Small intestine (tissue), 7 donors: ENCODE results near the gene MFSD6L. TPM values are rescaled to one million over a fixed set of nuclear protein-coding genes. Genes with fewer than 3 reads are reported as not detected.

Experiments
- DNase-seq, 2 donors: peaks; one replicate each; pipeline versions ENCODE4 v3.0.0 to v3.0.0-alpha.2; 2013
- FAIRE-seq: peaks from 2 replicates; lab custom pipeline; 2012; peaks lifted over from hg19 to GRCh38; lab: Jason Lieb, UNC
- H3K27ac ChIP-seq, 3 donors: one replicate each; pipeline ENCODE4 v1.5.1; 2013; ENCODE audit warnings: low read length in 2 of 3, mild to moderate bottlenecking in 2 of 3, control low read depth in 1 of 3, inconsistent platforms in 1 of 3, low read depth in 1 of 3, moderate library complexity in 1 of 3
- H3K27me3 ChIP-seq, 3 donors: one replicate each; pipeline ENCODE4 v1.6.1; 2013; ENCODE audit warnings: low read length in 3 of 3, inconsistent platforms in 1 of 3; ENCODE audit not compliant: control insufficient read depth in 3 of 3, insufficient read depth in 3 of 3
- H3K36me3 ChIP-seq, 3 donors: one replicate each; pipeline ENCODE4 v1.6.1; 2013; ENCODE audit warnings: low read length in 3 of 3, inconsistent platforms in 1 of 3, low read depth in 1 of 3, mild to moderate bottlenecking in 1 of 3, moderate library complexity in 1 of 3; ENCODE audit not compliant: control insufficient read depth in 3 of 3, insufficient read depth in 2 of 3
- H3K4me1 ChIP-seq, 3 donors: one replicate each; pipeline ENCODE4 v1.6.1; 2013; ENCODE audit warnings: low read length in 2 of 3, inconsistent platforms in 1 of 3, low read depth in 1 of 3, mild to moderate bottlenecking in 1 of 3, moderate library complexity in 1 of 3; ENCODE audit not compliant: control insufficient read depth in 3 of 3, insufficient read depth in 2 of 3
- H3K4me3 ChIP-seq, 3 donors: one replicate each; pipeline ENCODE4 v1.5.1; 2013; ENCODE audit warnings: low read length in 3 of 3, control low read depth in 1 of 3, inconsistent platforms in 1 of 3, low read depth in 1 of 3, mild to moderate bottlenecking in 1 of 3, moderate library complexity in 1 of 3
- H3K9me3 ChIP-seq, 2 donors: one replicate each; pipeline ENCODE4 v1.6.1; 2013; ENCODE audit warnings: low read depth in 1 of 2, low read length in 1 of 2; ENCODE audit not compliant: control insufficient read depth in 2 of 2, insufficient read depth in 1 of 2
- WGBS, 3 donors: extraction: QIAGEN DNeasy Blood & Tissue Kit; methylation state at CpG; one replicate each; pipeline ENCODE4 v1.1.7; 2013; 5-methylcytosine and 5-hydroxymethylcytosine counted together
- polyA plus RNA-seq, 4 donors: library from polyadenylated mRNA; stranded (reverse) in 3 of 4; unstranded in 1 of 4; fragments of 200-250 nt in 3 of 4; fragments of 120-200 nt in 1 of 4; gene quantifications; one replicate each; pipeline versions ENCODE4 v1.2.1 to v1.2.3, GENCODE V29; 2013
- donor health status: healthy with polysubstance abuse.
- donor health status: control.
- donor health status: control.
- donor health status: Bipolar disorder and iron deficiency.
- donor health status: healthy.

Gene MFSD6L
- polyA plus RNA-seq, 4 donors: 0.81 to 10.8 (median 5.8) TPM; not detected in 1

- WGBS, 3 donors: 86 to 89% (median 87%) methylated on average over 4 of the region's 4 CpGs
- DNase-seq: no peak
- Histone ChIP-seq H3K9me3 (no peaks in the 10 kb centered on the region), H3K27me3 (no peaks in the 10 kb centered on the region), H3K27ac (no peak overlapping the region), H3K4me3 (no peak overlapping the region), H3K4me1 (no peaks in the 10 kb centered on the region), H3K36me3 (no peaks in the 10 kb centered on the region)
- no peak for FAIRE-seq
Observed at GRCh38 chr17:8781776-8782175, 17.4 kb downstream of the MFSD6L start.

- Histone ChIP-seq H3K4me1 (no peaks in the 10 kb centered on the region), H3K4me3 (no peak overlapping the region), H3K27ac (no peak overlapping the region), H3K9me3 (peaks cover 0 to 2% of the 10 kb centered on the region in 2 donors), H3K36me3 (no peaks in the 10 kb centered on the region), H3K27me3 (no peaks in the 10 kb centered on the region)
- FAIRE-seq (no peak), DNase-seq (no peak)
- 72 to 83% (median 79%) methylated on average over 1 of the region's 1 CpG for WGBS, 3 donors
Observed at GRCh38 chr17:8776881-8777280, 22.3 kb downstream of the MFSD6L start.

GRCh38 chr17:8776248-8776647 lies 22.9 kb downstream of the MFSD6L start:
- no peak for FAIRE-seq
- Histone ChIP-seq H3K27me3 (no peaks in the 10 kb centered on the region), H3K4me3 (no peak overlapping the region), H3K9me3 (peaks cover 0 to 2% of the 10 kb centered on the region in 2 donors), H3K36me3 (no peaks in the 10 kb centered on the region), H3K4me1 (no peaks in the 10 kb centered on the region), H3K27ac (no peak overlapping the region)
- no peak for DNase-seq

- Histone ChIP-seq H3K4me3 (no peak overlapping the region), H3K4me1 (no peaks in the 10 kb centered on the region), H3K9me3 (peaks cover 0 to 7% of the 10 kb centered on the region in 2 donors), H3K27me3 (no peaks in the 10 kb centered on the region), H3K27ac (no peak overlapping the region), H3K36me3 (no peaks in the 10 kb centered on the region)
- 86 to 100% (median 88%) methylated on average over 2 of the region's 2 CpGs for WGBS, 3 donors
- DNase-seq (no peak), FAIRE-seq (no peak)
Observed at GRCh38 chr17:8766731-8767130, 32.4 kb downstream of the MFSD6L start.

GRCh38 chr17:8762012-8762411 lies 37.2 kb downstream of the MFSD6L start:
- FAIRE-seq (no peak), DNase-seq (no peak)
- Histone ChIP-seq H3K27ac (no peak overlapping the region), H3K4me1 (no peaks in the 10 kb centered on the region), H3K9me3 (peaks cover 0 to 9% of the 10 kb centered on the region in 2 donors), H3K27me3 (peaks cover 0 to 2% (median 0%) of the 10 kb centered on the region in 3 donors), H3K36me3 (no peaks in the 10 kb centered on the region), H3K4me3 (no peak overlapping the region)
- 79 to 90% (median 82%) methylated on average over 8 of the region's 8 CpGs for WGBS, 3 donors

GRCh38 chr17:8758137-8758596 lies 41.0 kb downstream of the MFSD6L start, which contains the start of gene SPDYE4:
TSS of gene SPDYE4 (minus strand) at chr17:8758546. CDS start at chr17:8758382, 164 bp downstream.
- FAIRE-seq (no peak), DNase-seq (no peak)
- Histone ChIP-seq H3K9me3 (peaks cover 0 to 9% of the 10 kb centered on the region in 2 donors), H3K36me3 (no peaks in the 10 kb centered on the region), H3K27ac (no peak within 1 kb of the TSS), H3K4me3 (no peak within 1 kb of the TSS), H3K27me3 (peaks cover 0 to 12% (median 0%) of the 10 kb centered on the region in 3 donors), H3K4me1 (no peaks in the 10 kb centered on the region)
- WGBS, 3 donors: 89 to 92% (median 92%) methylated on average over 15 of the region's 15 CpGs

- peaks cover 0 to 14% (median 0%) of the 10 kb centered on the region in 3 donors for H3K27me3 ChIP-seq
- H3K36me3 ChIP-seq: no peaks in the 10 kb centered on the region
- H3K9me3 ChIP-seq: peaks cover 0 to 6% of the 10 kb centered on the region in 2 donors
- H3K4me1 ChIP-seq: no peaks in the 10 kb centered on the region
- DNase-seq: no peak
- no peak overlapping the region for H3K4me3 ChIP-seq
- WGBS, 3 donors: 78 to 86% (median 85%) methylated on average over 13 of the region's 13 CpGs
- H3K27ac ChIP-seq: no peak overlapping the region
- FAIRE-seq: no peak
Observed at GRCh38 chr17:8757189-8757588, 42.0 kb downstream of the MFSD6L start.

GRCh38 chr17:8755590-8756255 lies 43.4 kb downstream of the MFSD6L start:
- Histone ChIP-seq H3K27me3 (peaks cover 0 to 18% (median 0%) of the 10 kb centered on the region in 3 donors), H3K4me1 (no peaks in the 10 kb centered on the region), H3K9me3 (no peaks in the 10 kb centered on the region), H3K36me3 (no peaks in the 10 kb centered on the region), H3K27ac (no peak overlapping the region), H3K4me3 (no peak overlapping the region)
- WGBS, 3 donors: 82 to 87% (median 86%) methylated on average over 12 of the region's 12 CpGs
- no peak for FAIRE-seq
- no peak for DNase-seq
